ENCODE measurements around the gene MRPL36.
"Not testable (repeated sequence)": the region's sequence is repeated elsewhere in the genome, so short reads cannot be mapped to it uniquely, and the experiment has no call there.

Gene MRPL36

DNA sequence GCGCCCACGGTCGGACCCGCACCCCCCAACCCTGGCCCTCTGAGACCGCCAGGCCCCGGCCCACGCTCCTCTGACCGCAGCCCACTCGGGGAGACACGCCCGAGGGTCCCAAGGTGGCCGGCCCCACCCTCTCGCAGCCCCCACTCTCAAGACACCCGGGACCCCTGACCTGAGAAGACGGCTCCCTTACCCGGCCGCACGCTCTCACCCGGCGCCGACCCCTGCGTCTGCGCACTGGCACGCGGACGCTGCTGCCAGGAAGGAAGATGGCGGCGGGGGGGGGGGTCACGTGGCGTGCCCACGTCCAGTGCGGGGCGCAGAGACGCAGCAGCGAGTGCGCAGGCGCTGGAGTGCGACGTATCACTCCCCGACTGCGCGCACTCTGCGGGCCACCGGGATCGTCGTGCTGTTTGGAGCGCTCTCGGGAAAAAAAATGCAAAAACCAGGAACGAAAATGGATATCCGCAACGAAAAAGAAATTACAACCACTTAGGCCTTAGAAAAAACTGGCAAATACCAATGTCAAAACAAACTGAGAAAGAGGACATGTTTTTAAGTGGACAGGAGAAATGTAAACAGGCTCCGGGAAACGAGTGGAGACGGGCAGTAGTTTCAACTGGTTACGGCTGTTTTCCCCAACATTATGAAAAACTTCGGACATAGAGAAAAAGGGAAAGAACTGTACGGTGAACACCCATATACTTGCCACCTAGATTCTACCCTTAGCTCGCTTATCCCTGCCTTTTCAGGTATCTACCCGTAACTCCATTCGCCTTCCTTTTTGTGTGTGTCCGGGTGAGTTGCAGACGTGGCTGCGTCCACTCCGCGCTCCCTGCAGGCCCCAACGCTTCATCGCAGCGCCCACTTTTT, at the start of gene MRPL36:
MRPL36 (minus strand) TSS at position 236 of the 870 bp plus-strand sequence. CDS start 902 bp downstream, outside the sequence.
- DNase-seq = peak; percentile 74

GRCh38 chr5:1847611-1848010, 48.0 kb upstream of the MRPL36 start:
- no peak for DNase-seq

DNA sequence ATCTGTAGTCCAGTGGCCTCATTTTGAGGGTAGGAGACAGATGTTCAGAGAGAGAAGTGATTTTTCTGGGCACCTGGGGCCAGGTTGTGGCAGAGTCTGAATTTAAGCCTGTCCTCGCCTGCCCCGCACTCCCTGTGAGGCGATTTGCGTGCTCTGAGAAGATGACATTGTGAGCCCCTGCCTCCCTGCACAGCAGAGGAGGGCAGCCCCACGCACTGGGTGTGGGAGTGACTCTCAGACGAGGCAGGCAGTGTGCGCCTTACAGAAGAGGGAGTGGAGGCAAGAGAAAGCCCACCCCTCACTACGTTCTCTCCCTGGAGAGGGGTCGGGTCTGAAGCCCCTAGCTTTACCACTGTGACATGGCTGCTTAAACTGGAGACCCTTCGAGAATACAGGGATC, 47.4 kb upstream of the MRPL36 start:
- DNase-seq = no peak

GRCh38 chr5:1846583-1846982, 46.9 kb upstream of the MRPL36 start:
- DNase-seq = no peak

GRCh38 chr5:1845696-1846095, 46.1 kb upstream of the MRPL36 start:
- no peak for DNase-seq

DNA sequence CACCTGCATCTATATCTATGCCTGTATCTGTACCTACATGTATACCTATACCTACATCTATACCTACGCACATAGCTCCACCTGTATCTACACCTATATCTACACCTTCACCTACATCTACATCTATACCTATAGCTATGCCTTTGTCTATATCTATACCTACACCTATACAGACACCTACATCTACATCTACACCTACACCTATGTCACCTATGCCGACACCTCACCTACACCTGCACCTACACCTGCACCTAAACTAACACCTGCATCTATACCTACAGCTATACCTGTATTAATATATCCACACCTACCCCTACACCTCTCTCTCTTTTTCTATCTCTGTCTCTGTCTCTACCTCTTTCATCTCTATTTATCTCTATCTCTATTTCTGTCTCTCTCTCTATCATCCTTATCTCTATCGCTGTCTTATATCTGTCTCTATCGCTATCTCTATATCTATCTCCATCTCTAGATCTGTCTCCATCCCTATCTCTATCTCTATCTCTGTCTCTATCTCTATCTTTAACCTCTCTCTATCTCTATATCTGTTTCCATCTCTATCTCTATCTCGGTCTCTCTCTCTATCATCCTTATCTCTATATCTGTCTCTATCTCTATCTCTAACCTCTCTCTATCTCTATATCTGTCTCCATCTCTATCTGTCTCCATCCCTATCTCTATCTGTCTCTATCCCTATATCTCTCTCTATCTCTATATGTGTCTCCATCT, 45.2 kb upstream of the MRPL36 start:
- DNase-seq = no peak

GRCh38 chr5:1843761-1844160, 44.1 kb upstream of the MRPL36 start:
- not testable (repeated sequence) for DNase-seq

GRCh38 chr5:1842004-1842819, 42.6 kb upstream of the MRPL36 start:
- DNase-seq = no peak

GRCh38 chr5:1840741-1841521, 41.3 kb upstream of the MRPL36 start:
- DNase-seq = no peak

- no peak for DNase-seq
These were observed 40.5 kb upstream of the MRPL36 start for GRCh38 chr5:1840071-1840547.

GRCh38 chr5:1838013-1838412, 38.4 kb upstream of the MRPL36 start:
- DNase-seq = no peak

GRCh38 chr5:1836891-1837880, 37.5 kb upstream of the MRPL36 start:
- no peak for DNase-seq

- no peak for DNase-seq
These were observed 36.7 kb upstream of the MRPL36 start for GRCh38 chr5:1836176-1836890.

DNA sequence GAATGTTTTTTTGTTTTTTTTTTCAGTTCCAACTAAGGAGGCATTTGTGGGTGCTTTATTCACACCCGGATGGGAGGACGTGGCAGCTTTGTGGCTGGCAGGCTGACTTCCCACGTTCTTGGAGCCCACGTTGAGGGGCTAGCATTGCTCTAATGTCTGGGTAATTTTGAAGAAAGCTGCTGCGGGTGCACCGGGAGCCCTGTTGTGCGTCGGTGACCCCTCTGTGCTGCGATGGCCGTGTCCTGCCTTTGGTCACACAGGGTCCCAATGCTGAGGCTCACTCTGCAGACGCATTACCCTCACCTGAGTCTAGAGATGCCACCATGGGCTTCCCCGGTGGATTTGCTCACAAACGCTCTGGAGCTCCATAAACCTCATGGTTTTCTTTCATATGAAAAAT, 35.8 kb upstream of the MRPL36 start:
- DNase-seq = no peak

DNA sequence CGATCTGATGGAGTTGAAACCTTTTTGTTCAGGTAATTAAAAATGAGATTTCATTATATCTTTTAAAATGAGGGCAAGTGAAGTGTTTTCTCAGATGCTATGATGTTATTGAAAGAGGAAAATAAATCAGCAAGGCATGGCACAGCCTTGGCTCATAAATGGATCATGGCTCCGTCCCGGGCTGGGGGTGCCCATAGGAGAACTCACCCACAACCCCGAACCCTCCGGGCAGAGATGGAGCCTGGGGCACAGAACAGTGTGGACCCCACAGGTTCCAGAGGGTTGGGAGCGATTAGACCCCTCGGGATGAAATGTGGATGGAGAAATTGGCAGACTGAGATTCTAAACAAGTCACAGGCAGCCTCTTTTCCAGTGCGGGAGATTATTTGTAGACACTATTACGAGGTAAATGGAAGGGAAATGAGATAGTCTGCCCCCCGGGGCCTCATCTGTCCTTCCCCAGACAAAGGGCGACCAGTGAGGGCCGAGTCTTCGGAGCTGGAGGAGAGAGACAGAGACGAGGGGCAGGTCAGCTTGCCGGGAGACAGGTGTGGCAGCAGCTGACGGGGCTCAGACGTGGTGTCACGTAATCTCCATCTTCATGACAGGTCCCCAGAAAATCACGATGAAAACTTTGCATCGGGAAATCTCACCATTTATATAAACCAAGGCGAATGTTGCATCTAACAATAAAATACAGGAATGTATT, 35.2 kb upstream of the MRPL36 start:
- no peak for DNase-seq

GRCh38 chr5:1834022-1834551, 34.5 kb upstream of the MRPL36 start:
- no peak for DNase-seq

DNA sequence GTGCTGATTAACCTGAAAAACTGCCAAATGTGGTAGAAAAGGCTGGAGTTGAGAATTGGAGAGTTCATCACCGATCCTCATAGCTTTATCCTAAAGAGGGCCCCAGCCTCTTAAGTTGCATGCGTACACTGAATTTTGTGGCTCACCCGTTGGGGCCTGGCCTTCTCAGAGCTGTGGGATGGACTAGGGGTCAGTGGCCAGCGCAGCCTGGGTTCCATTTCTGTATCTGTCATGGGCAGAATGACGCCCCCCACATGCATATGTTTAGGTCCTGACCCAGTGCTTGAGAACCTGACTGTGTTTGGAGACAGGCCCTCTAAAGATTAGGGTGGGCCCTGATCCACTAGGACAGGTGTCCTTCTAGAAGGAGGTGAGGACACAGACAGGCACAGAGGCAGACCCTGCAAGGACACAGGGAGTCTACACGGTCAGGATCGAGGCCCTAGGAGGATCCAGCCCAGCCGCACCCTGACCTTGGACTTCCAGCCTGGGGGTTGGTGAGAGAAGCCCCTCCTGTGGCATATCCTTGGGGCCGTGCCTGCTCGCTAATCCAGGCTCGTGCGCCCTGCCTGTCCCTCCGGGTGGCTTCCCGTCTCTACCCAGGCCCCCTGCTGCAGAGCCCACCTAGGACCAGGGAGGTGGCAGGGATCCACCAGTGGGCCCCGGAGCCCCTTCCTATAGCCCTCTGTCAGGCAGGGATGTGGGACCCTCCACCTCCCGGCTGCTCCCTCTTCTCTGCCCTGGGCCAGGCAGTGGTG, 33.8 kb upstream of the MRPL36 start:
- no peak for DNase-seq

DNA sequence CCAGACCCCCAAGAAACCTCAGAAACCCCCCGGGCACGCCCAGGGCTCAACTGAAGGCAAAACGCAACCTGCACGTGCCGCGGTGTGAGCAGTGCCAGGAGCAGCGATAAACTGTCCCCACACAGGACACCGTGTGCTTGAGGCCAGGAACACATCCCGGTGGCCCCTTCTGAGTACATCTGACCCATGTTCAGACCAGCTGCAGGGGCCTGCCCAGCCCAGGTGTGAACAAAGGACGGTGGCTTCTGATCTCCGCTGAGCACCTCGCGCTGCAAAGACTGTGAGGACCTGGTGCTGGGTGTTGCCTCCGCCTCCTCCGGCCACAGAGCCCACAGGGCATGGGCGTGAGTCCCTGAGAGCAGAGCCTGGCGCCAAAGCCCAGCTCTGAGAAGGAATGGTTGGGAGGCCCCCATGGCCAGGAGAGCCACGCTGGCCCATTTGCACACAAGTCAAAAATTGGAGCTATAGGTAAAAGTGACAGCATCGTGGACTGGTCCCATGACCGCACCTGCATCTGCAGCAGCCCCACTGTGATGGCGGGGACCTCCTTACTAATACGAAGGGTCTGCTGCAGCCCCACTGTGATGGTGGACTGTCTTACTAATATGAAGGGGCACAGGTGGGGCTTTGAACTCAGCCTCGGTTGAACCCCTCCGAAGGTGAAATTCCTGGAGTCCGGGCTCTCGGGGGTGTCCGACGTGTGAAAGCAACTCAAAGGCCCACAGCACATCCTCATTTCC, 33.0 kb upstream of the MRPL36 start:
- DNase-seq = no peak
